T follicular helper cell (primary cell): Measurements from ENCODE around the gene ZBTB37.
"Not testable (repeated sequence)": the region's sequence is repeated elsewhere in the genome, so short reads cannot be mapped to it uniquely, and the experiment has no call there.

Source experiments
- DNase-seq: peaks from one replicate; pipeline ENCODE4 v3.0.0-alpha.2; 2020; ENCODE audit warnings: low read depth

The ZBTB37 gene

GRCh38 chr1:173913111-173913510, 44.9 kb downstream of the ZBTB37 start:
- no peak for DNase-seq

GRCh38 chr1:173914366-173914871, 46.2 kb downstream of the ZBTB37 start:
- DNase-seq, result no peak

- no peak for DNase-seq
Observed at GRCh38 chr1:173915596-173915995, 47.4 kb downstream of the ZBTB37 start.

DNA sequence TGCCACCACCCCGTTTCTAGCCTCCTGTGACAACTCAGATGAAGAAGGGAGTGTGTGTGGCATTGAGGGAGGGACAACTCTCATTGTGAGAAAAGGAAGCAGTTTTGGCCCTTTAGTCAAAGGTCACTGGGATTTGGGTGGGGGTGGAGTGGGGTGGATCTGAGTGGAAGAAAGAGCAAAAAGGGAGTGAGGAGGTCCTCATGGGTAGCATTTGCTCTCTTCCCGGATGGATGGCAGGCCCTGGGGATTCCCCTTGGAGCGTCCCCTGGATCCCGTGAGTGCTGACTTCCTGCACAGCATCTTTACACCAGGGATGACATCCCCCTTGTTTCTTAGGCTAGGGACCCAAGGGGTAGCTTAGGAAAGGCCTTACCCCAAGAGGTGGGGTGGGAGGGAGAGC, 48.5 kb downstream of the ZBTB37 start:
- DNase-seq, result no peak

DNA sequence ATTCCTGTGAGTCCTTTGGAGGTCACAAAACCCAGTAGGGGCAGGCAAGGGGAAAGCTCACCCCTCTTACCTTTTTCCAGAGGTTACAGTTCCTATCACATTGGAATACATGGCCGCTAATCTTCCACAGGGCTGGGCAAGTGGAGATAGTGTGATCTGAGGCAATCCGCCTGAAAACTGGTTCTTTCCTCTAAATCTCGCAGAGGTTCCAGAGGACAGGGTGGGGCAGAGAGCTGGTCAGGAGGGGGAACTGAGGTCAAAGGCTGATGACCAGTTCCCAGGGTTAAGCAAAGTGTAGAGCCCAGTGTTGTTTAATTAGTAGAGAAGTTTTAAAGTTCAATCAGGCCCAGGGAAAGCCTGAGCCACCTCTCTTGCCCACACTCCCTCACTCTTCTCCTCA, 49.0 kb downstream of the ZBTB37 start, which contains the start of gene SERPINC1:
TSS of gene SERPINC1 (minus strand) at position 179 of the 400 bp plus-strand sequence. CDS start at position 111, 68 bp downstream.
- no peak for DNase-seq

GRCh38 chr1:173917635-173918493, 49.7 kb downstream of the ZBTB37 start:
- no peak for DNase-seq

DNA sequence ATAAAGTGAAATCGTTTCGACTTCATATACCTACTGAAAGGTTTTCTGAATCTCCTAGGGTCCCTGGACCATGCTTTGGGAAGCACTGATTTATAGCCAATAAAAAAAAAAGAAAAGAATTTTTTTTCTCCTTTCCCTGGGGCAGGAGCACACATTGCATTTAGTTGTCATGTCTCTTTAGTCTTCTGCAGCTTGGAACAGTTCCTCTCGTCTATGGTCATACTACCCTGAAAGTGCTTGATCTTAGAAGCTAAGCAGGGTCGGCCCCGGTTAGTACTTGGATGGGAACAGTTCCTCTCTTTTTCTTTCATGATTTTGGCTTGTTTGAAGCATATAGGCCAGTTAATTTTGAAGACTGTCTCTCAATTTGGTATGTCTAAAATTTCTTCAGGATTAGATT, 52.7 kb downstream of the ZBTB37 start:
- no peak for DNase-seq

DNA sequence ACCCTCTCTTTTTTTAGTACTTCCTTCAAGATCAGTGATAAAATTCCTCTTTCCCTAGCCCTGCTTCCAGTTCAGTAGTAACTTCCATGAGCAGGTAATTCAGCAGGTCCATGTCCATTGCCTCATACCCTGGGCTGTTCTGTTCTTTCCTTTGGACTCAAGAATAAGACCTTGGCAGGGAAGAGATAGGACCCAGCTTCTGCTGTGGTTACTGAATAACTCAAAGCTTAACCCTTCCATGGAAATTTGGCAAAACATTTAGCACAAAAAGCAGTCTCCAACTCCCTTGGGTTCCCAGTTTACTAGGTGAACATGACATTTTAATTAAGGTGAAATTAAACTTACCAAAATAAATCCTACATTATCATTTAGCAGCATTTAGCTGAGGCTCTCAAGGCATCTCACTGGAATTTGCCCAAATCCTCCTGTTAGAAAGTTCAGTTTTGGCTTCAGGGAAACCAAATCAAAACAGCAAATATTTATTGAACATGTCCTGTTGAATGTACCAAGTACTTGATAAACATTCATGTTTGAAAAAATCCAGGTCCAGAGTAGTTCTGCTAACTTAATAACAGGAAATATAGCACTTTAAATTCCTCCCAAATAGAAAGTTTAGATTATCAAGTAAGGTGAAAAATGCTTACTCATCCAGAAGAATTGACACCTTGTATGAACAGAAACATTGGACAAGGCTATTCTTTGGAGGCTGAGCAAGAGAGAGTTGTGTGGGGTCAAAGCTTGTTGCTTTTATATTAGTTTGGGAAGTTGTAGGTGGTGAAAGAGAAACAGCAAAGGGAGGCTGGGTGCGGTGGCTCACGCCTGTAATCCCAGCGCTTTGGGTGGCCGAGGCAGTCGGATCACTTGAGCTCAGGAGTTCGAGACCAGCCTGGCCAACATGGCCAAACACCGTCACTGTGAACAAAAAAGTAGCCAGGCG, 57.4 kb downstream of the ZBTB37 start:
- DNase-seq, result no peak

- DNase-seq, result not testable (repeated sequence)
Observed at GRCh38 chr1:173930541-173930940, 62.4 kb downstream of the ZBTB37 start.

GRCh38 chr1:173934440-173934839, 66.3 kb downstream of the ZBTB37 start:
- DNase-seq, result no peak

- no peak for DNase-seq
Observed at GRCh38 chr1:173937062-173937461, 68.9 kb downstream of the ZBTB37 start.

DNA sequence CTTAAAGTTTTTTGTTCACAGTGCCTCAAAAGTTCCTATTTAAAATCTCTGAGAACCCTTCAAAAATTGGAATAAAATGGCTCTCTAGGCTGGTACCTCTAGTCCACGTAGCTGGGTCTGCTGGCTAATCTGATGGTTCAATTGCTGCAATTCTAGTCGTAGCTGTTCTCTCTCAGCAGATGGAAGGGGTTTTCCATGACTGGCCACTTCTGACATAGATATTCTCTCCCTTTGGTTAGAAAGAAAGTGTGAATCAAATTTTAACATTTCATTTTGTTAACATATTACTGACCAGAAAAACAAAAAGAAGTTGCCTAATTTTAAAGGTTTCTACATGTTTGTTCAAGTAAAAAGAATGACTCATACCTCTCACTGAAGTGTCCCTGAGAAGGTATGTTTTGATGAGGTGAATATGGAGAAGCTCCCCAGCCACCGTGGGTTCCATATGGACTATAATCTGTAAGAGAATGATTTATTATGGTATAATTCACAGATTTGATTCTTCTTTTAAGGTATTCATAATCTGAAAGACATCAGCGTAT, 78.3 kb downstream of the ZBTB37 start:
- DNase-seq, result no peak

DNA sequence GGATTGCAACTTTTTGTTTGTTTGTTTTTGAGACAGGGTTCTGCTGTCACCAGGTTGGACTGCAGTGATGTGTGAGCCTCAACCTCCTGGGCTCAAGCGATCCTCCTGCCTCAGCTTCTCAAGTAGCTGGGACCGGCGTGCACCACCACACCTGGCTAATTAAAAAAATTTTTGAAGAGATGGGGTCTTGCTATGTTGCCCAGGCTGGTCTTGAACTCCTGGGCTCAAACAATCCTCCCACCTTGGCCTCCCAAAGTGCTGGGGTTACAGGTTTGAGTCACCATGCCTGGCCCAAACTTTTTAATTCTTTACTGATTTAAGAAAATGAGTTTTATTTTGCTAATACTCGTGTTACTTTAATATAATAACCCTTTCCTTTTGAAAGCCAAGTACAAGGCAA, 80.4 kb downstream of the ZBTB37 start:
- DNase-seq, result no peak
